NCI-H510A treated with DMSO at 0.1 percent for 48 hours (cell line): Measurements from ENCODE around the gene UBXN1.
"Not testable (repeated sequence)": the region's sequence is repeated elsewhere in the genome, so short reads cannot be mapped to it uniquely, and the experiment has no call there.

Source experiments
- DNase-seq: peaks from one replicate; lab custom pipeline; 2025; lab: John Stamatoyannopoulos, UW

Gene UBXN1

GRCh38 chr11:62671608-62672389, 7.1 kb downstream of the UBXN1 start, which contains the start of the genes LBHD1 and UQCC3:
Gene LBHD1, minus strand, starts transcription at chr11:62672267. Its CDS starts 2,236 bp downstream, at chr11:62670031.
Gene UQCC3, plus strand, starts transcription at chr11:62671673. Its CDS starts 73 bp downstream, at chr11:62671746.
- DNase-seq, result peak; percentile 85

- DNase-seq, result peak; percentile 85
Measured at GRCh38 chr11:62671236-62671607, 7.7 kb downstream of the UBXN1 start.

- no peak for DNase-seq
Measured at GRCh38 chr11:62669420-62670161, 9.3 kb downstream of the UBXN1 start.

GRCh38 chr11:62667460-62667859, 11.4 kb downstream of the UBXN1 start:
- DNase-seq, result no peak

- DNase-seq, result no peak
Measured at GRCh38 chr11:62666259-62666926, 12.5 kb downstream of the UBXN1 start.

- peak; percentile 75 for DNase-seq
Measured at GRCh38 chr11:62665599-62666258, 13.1 kb downstream of the UBXN1 start.

GRCh38 chr11:62665075-62665598, 13.7 kb downstream of the UBXN1 start, which contains the start of the genes C11orf98 and CSKMT:
Gene C11orf98, minus strand, starts transcription at chr11:62665210. Its CDS starts 41 bp downstream, at chr11:62665169.
Gene CSKMT, plus strand, starts transcription at chr11:62665312. Its CDS starts 568 bp downstream, at chr11:62665880.
- peak; percentile 86 for DNase-seq

- DNase-seq, result peak; percentile 74
Measured at GRCh38 chr11:62664405-62665074, 14.3 kb downstream of the UBXN1 start.

GRCh38 chr11:62656796-62657429, 22.0 kb downstream of the UBXN1 start:
- DNase-seq, result no peak

GRCh38 chr11:62654297-62654696, 24.6 kb downstream of the UBXN1 start:
- no peak for DNase-seq

GRCh38 chr11:62652161-62653006, 26.5 kb downstream of the UBXN1 start:
- DNase-seq, result no peak

GRCh38 chr11:62650283-62650682, 28.6 kb downstream of the UBXN1 start:
- DNase-seq, result not testable (repeated sequence)

- DNase-seq, result no peak
Measured at GRCh38 chr11:62649486-62649885, 29.4 kb downstream of the UBXN1 start.

GRCh38 chr11:62648967-62649364, 29.9 kb downstream of the UBXN1 start:
- DNase-seq, result no peak

- no peak for DNase-seq
Measured at GRCh38 chr11:62648185-62648966, 30.5 kb downstream of the UBXN1 start.

- DNase-seq, result no peak
Measured at GRCh38 chr11:62647609-62648005, 31.3 kb downstream of the UBXN1 start.

- DNase-seq, result no peak
Measured at GRCh38 chr11:62646825-62647608, 31.9 kb downstream of the UBXN1 start.
